Measurements from ENCODE around the gene GAGE13. TPM values are rescaled to one million over a fixed set of nuclear protein-coding genes. Genes with fewer than 3 reads are reported as not detected.
"Not testable (repeated sequence)": the region's sequence is repeated elsewhere in the genome, so short reads cannot be mapped to it uniquely, and the experiment has no call there.

The GAGE13 gene
- total and polyA plus RNA-seq, 5 experiments from 2014 or later = not detected

- H3K4me3 Mint-ChIP-seq, ATAC-seq, POLR2A ChIA-PET, H3K27me3 Mint-ChIP-seq, H3K4me1 Mint-ChIP-seq, H3K27ac Mint-ChIP-seq, DNase-seq, H3K9me3 Mint-ChIP-seq, H3K36me3 Mint-ChIP-seq: not testable (repeated sequence)
Measured at GRCh38 chrX:49345402-49345801, 14.0 kb downstream of the GAGE13 start.

DNA sequence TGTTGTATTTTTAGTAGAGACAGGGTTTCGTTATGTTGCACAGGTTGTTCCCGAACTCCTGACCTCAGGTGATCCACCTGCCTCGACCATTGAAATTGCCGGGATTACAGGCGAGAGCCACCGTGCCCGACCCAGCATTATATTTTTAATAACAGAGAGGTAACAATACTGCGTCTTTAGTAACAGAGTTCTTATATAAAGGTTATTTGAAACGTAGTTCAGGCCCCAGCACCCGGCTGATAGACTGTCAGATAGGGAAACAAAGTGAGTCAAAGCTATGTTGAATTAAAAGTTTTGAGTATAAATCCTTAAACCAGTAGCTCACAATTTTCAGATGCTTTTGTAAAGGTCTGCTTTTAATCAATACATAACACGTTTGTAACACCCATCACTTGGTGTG lies 14.8 kb downstream of the GAGE13 start:
- H3K27ac Mint-ChIP-seq, H3K4me3 Mint-ChIP-seq, POLR2A ChIA-PET, H3K27me3 Mint-ChIP-seq, H3K4me1 Mint-ChIP-seq, ATAC-seq, DNase-seq, H3K36me3 Mint-ChIP-seq, H3K9me3 Mint-ChIP-seq: not testable (repeated sequence)

Other genes starting within 250 kb of the GAGE13 start
- 10 to 100 TPM; 18.2 to 18.6 TPM for gene GPKOW, start 207.8 kb upstream of the GAGE13 start, total RNA-seq
- 10 to 100 TPM; 17.7 to 31.1 (median 27.9) TPM for gene GPKOW, start 207.8 kb upstream of the GAGE13 start, polyA plus RNA-seq
- 1 to 10 TPM in 1 of 2 experiments, under 1 TPM in 1; 0.96 to 1.2 TPM for gene MAGIX, start 168.8 kb upstream of the GAGE13 start, total RNA-seq
- gene MAGIX, start 168.8 kb upstream of the GAGE13 start, polyA plus RNA-seq = under 1 TPM; 0.52 to 0.77 (median 0.71) TPM
- 1 to 10 TPM; 6.4 to 6.7 TPM for gene PLP2, start 159.7 kb upstream of the GAGE13 start, total RNA-seq
- gene PLP2, start 159.7 kb upstream of the GAGE13 start, polyA plus RNA-seq = 100 to 1,000 TPM; 117 to 141 (median 119) TPM
- 10 to 100 TPM in 1 of 2 experiments, 1 to 10 TPM in 1; 8.5 to 10.1 TPM for gene PRICKLE3, start 145.2 kb upstream of the GAGE13 start, total RNA-seq
- 1 to 10 TPM; 1.3 to 2.9 (median 2.0) TPM for gene PRICKLE3, start 145.2 kb upstream of the GAGE13 start, polyA plus RNA-seq
- gene SYP, start 131.4 kb upstream of the GAGE13 start, total RNA-seq = under 1 TPM; 0.34 to 0.58 TPM
- gene SYP, start 131.4 kb upstream of the GAGE13 start, polyA plus RNA-seq = under 1 TPM; 0.27 to 0.41 (median 0.40) TPM
- gene CACNA1F, start 98.2 kb upstream of the GAGE13 start, total RNA-seq = 1 to 10 TPM; 3.6 to 3.8 TPM
- under 1 TPM in 1 of 3 donors, not detected in 2; 0.02 TPM for gene CACNA1F, start 98.2 kb upstream of the GAGE13 start, polyA plus RNA-seq
- gene CCDC22, start 96.1 kb upstream of the GAGE13 start, total RNA-seq = 10 to 100 TPM; 27.4 to 27.9 TPM
- 10 to 100 TPM; 22.2 to 29.8 (median 25.2) TPM for gene CCDC22, start 96.1 kb upstream of the GAGE13 start, polyA plus RNA-seq
- gene FOXP3, start 66.9 kb upstream of the GAGE13 start, total RNA-seq = under 1 TPM; 0.18 to 0.41 TPM
- under 1 TPM in 2 of 3 donors, not detected in 1; 0.17 to 0.33 TPM for gene FOXP3, start 66.9 kb upstream of the GAGE13 start, polyA plus RNA-seq
- gene PPP1R3F, start 61.8 kb upstream of the GAGE13 start, total RNA-seq = 10 to 100 TPM; 14.8 to 21.8 TPM
- 1 to 10 TPM; 6.7 to 9.7 (median 8.3) TPM for gene PPP1R3F, start 61.8 kb upstream of the GAGE13 start, polyA plus RNA-seq
- 1 to 10 TPM in 1 of 2 experiments, not detected in 1; 1.0 TPM for gene GAGE10, start 27.9 kb upstream of the GAGE13 start, total RNA-seq
- gene GAGE10, start 27.9 kb upstream of the GAGE13 start, polyA plus RNA-seq = not detected
- not detected for gene GAGE12J, start 9.5 kb upstream of the GAGE13 start, total RNA-seq
- gene GAGE12J, start 9.5 kb upstream of the GAGE13 start, polyA plus RNA-seq = not detected
- gene GAGE12C, start 200.6 kb downstream of the GAGE13 start, total RNA-seq = not detected
- not detected for gene GAGE12C, start 200.6 kb downstream of the GAGE13 start, polyA plus RNA-seq
- not detected for gene GAGE12D, start 210.2 kb downstream of the GAGE13 start, total RNA-seq
- gene GAGE12D, start 210.2 kb downstream of the GAGE13 start, polyA plus RNA-seq = not detected
- not detected for gene GAGE12E, start 219.7 kb downstream of the GAGE13 start, total RNA-seq
- gene GAGE12E, start 219.7 kb downstream of the GAGE13 start, polyA plus RNA-seq = not detected
- gene GAGE12F, start 229.3 kb downstream of the GAGE13 start, total RNA-seq = not detected
- gene GAGE12F, start 229.3 kb downstream of the GAGE13 start, polyA plus RNA-seq = not detected
- gene GAGE12G, start 238.8 kb downstream of the GAGE13 start, total RNA-seq = not detected
- not detected for gene GAGE12G, start 238.8 kb downstream of the GAGE13 start, polyA plus RNA-seq
- gene GAGE12H, start 248.4 kb downstream of the GAGE13 start, total RNA-seq = not detected
- not detected for gene GAGE12H, start 248.4 kb downstream of the GAGE13 start, polyA plus RNA-seq

All from naive thymus-derived CD8-positive, alpha-beta T cell (primary cell).